Kidney epithelial cell (primary cell): ENCODE results near the gene RAB3B. TPM values are rescaled to one million over a fixed set of nuclear protein-coding genes. Genes with fewer than 3 reads are reported as not detected.
"Not testable (repeated sequence)": the region's sequence is repeated elsewhere in the genome, so short reads cannot be mapped to it uniquely, and the experiment has no call there.

Experiments used
- DNase-seq: peaks from one replicate; pipeline ENCODE4 v3.0.0-alpha.2; 2010; ENCODE audit warnings: low read depth
- H3K27me3 ChIP-seq: 2 replicates; pipeline ENCODE4 v1.6.0; 2011; ENCODE audit warnings: low read length; ENCODE audit not compliant: control insufficient read depth, insufficient read depth
- H3K36me3 ChIP-seq: 2 replicates; pipeline ENCODE4 v1.5.1; 2011; ENCODE audit warnings: low read length; ENCODE audit not compliant: control insufficient read depth, insufficient read depth
- H3K4me3 ChIP-seq: 2 replicates; pipeline ENCODE4 v1.5.1; 2011; ENCODE audit warnings: low read depth, mild to moderate bottlenecking, control low read depth, low read length
- CTCF ChIP-seq: IDR thresholded peaks from 2 replicates; pipeline ENCODE4 v1.5.1; 2011; ENCODE audit warnings: mild to moderate bottlenecking, moderate library complexity, low read length, control low read depth, inconsistent platforms; ENCODE audit not compliant: insufficient read depth, poor library complexity, severe bottlenecking
- total RNA-seq: library from RNA; depleted of rRNA; stranded (reverse); fragments of >200 nt; gene quantifications from 2 replicates; pipeline ENCODE4 v1.2.3, GENCODE V29; 2015

The RAB3B gene
- total RNA-seq, 1 donor from 2014 or later = 35.9 TPM

- peak; percentile 47 for DNase-seq
- no peak overlapping the region for H3K4me3 ChIP-seq
- H3K27me3 ChIP-seq = no peaks in the 10 kb centered on the region
- H3K36me3 ChIP-seq = no peaks in the 10 kb centered on the region
- TF ChIP-seq CTCF = no peak
Observed at GRCh38 chr1:51969038-51969705, 21.3 kb downstream of the RAB3B start.

GRCh38 chr1:51968632-51969031 is 21.9 kb downstream of the RAB3B start:
- Histone ChIP-seq H3K27me3 (no peaks in the 10 kb centered on the region), H3K36me3 (no peaks in the 10 kb centered on the region), H3K4me3 (no peak overlapping the region)
- DNase-seq = no peak
- TF ChIP-seq CTCF = no peak

GRCh38 chr1:51967213-51967791 is 23.2 kb downstream of the RAB3B start:
- not testable (repeated sequence) for DNase-seq, H3K4me3 ChIP-seq, H3K36me3 ChIP-seq, H3K27me3 ChIP-seq

- no peak for DNase-seq
- Histone ChIP-seq H3K27me3 (no peaks in the 10 kb centered on the region), H3K36me3 (no peaks in the 10 kb centered on the region), H3K4me3 (no peak overlapping the region)
- TF ChIP-seq CTCF = no peak
Observed at GRCh38 chr1:51966559-51966958, 23.9 kb downstream of the RAB3B start.

- no peak for DNase-seq
- Histone ChIP-seq H3K36me3 (no peaks in the 10 kb centered on the region), H3K27me3 (no peaks in the 10 kb centered on the region), H3K4me3 (no peak overlapping the region)
- TF ChIP-seq CTCF = no peak
Observed at GRCh38 chr1:51964309-51964696, 26.2 kb downstream of the RAB3B start.

GRCh38 chr1:51963592-51964308 is 26.8 kb downstream of the RAB3B start:
- no peaks in the 10 kb centered on the region for H3K36me3 ChIP-seq
- no peak for TF ChIP-seq CTCF
- no peak for DNase-seq
- H3K27me3 ChIP-seq = no peaks in the 10 kb centered on the region
- H3K4me3 ChIP-seq = no peak overlapping the region
